HG03135 (cell line): ENCODE measurements around the gene G3BP1.
"Not testable (repeated sequence)": the region's sequence is repeated elsewhere in the genome, so short reads cannot be mapped to it uniquely, and the experiment has no call there.

ENCODE experiments used
- ATAC-seq: cut with Tn5 transposase; IDR thresholded peaks from one replicate; pipeline ENCODE4 v1.9.1; 2021; ENCODE audit warnings: mild to moderate bottlenecking, moderate library complexity; ENCODE audit not compliant: unreplicated experiment

The G3BP1 gene

DNA sequence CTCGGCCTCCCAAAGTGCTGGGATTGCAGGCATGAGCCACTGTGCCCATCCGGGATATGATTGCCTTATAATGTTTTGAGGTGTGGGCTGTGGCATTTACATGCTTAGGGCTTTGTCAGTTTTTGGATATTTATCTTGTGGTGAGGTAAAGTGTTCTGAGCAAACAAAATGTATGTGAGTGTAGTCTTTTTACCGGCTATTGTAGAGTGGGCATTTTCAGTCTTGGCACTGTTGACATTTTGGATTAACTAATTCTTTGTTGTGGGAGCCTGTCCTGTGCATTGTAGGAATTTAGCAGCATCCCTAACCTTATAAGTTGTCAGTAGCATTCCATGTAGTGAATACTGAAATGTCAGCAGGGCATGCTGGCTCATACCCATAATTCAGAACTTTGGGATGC, 21.6 kb downstream of the G3BP1 start:
- no peak for ATAC-seq

DNA sequence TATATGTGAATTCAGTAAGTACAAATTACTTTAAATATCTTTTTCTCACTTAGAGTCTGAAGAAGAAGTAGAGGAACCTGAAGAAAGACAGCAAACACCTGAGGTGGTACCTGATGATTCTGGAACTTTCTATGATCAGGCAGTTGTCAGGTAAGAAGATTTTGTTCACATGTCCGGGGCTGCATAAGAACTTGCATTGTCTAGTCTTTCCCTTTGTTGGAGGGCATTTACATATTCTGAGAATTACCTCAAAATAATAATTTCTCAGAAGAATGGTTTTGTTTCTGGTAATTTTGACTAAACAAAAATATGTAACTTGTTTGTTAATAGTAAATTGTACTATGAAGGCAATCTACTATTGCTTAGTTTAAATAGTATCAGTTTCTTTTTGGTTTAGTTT, 23.7 kb downstream of the G3BP1 start:
- no peak for ATAC-seq

DNA sequence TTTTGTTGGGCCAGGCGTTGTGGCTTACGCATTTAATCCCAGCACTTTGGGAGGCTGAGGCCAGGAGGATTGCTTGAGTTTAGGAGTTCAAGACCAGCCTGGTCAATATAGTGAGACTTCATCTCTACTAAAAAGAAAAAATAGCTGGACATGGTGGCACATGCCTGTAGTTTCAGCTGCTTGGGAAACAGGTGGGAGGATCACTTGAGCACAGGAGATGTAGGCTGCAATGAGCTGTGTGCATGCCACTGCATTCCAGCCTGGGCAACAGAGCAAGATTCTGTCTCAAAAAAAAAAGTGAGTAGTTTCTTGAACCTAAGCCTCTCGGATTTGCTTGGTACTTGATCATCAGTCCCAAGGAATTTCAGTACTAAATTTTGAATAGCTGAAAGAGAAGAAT, 26.9 kb downstream of the G3BP1 start:
- no peak for ATAC-seq

- ATAC-seq = no peak
Measured at GRCh38 chr5:151799407-151799806, 27.7 kb downstream of the G3BP1 start.

GRCh38 chr5:151800532-151800931, 28.8 kb downstream of the G3BP1 start:
- peak; percentile 67 for ATAC-seq

- ATAC-seq = no peak
Measured at GRCh38 chr5:151805414-151806223, 33.9 kb downstream of the G3BP1 start.

GRCh38 chr5:151808451-151809169, 36.9 kb downstream of the G3BP1 start:
- ATAC-seq = no peak

GRCh38 chr5:151810449-151810848, 38.7 kb downstream of the G3BP1 start:
- ATAC-seq = no peak

DNA sequence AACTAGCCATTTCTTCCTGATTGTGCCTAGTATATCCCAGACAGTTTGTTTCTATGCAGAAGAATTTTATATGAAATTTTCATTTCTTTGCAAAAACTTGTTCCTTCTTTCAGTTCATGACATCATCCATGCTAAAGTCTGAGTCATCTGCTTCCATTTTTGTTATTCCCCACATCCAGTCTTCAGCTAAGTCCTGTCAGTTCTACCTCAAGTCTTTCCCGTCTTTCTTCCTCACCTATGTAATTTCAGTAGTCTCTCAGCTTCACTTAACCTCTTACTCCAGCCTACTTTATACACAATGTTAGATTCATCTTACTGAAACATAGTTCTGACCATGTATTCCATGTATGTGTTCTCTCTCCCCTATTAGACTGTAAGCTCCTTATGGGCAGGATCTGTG, 39.1 kb downstream of the G3BP1 start:
- no peak for ATAC-seq

- no peak for ATAC-seq
Measured at GRCh38 chr5:151811593-151812321, 40.0 kb downstream of the G3BP1 start.

DNA sequence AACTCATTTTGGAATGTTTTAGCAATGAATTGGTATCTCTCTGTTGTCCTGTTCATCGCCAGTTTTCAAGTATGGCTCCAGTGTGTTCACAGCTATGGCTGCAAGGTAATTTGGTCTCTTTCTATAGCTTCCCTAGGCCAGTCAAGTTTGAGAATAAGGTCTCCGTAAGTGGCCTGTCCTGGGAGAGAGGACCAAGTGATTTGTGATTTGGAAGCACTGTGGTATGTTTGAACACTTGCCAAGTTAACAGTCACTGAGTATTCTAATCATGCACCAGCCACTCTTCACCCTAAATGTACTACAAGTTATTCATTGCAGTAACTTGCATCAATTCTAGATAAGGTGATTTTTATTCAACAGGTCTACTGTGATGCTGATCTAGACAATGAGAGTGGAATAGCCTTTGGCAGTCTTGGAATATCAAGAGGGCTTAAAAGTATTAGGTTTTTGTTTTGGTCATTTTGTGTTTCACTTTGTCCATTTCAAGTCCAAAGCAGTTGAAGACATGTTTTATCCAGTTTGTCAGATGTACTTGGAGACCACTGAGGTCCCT, 41.1 kb downstream of the G3BP1 start:
- no peak for ATAC-seq

- ATAC-seq = no peak
Measured at GRCh38 chr5:151815051-151815450, 43.3 kb downstream of the G3BP1 start.

DNA sequence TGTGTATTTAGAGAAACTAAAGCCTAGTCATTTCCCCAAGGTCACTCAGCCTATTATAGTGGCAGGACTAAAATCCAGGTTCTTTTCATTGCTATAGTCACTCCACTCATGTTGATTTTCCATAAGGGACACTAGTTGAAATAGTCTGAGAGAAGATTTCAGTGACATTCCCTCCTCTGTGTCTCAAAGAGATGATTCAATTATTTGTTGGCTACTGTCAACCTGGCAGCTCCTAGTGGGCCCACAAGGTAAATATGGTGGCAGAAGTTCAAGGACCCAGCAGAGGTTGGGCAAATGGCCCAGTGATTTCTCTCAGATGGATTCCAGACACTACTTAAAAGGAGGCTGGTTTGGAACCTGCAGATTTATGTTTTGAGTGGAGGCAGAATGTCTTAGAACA, 48.1 kb downstream of the G3BP1 start:
- ATAC-seq = no peak

DNA sequence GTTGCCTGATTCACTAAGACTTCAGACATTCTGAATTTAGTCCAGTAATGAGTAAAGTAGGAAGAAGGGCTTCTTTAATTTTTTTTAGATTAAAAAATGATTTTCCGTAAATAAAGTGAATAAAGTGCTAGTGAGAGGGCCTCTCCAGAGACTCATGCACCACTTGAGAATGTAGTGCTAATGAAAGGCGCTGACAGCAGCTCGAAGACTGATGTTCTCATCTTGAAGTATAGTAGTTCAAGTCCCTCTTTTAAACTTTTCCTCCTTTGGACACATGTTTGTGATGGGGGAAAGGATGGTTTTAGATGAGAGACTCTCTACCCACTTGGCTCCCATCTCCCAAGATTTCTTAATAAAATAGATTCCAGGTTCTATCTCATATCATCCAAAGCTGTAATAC, 48.5 kb downstream of the G3BP1 start:
- ATAC-seq = no peak

DNA sequence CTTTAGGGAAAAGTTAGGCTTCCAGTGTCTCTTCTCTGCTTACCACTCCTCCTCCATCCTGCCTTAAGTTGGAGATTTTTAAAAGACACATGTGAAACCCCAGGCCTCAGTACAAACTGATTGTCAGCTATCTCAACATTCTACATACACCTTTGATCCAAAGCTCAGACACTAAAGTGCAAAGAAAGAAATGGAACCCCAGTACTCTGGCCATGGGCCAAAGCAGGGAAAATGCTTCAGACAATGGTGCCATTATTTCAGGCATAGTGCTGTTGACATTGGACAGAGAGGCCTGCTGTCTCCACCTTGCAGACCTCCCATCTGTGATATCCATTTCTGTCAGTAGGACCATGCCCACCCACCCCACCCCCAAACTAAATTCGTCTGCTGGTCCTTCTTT, 49.1 kb downstream of the G3BP1 start:
- ATAC-seq = no peak

DNA sequence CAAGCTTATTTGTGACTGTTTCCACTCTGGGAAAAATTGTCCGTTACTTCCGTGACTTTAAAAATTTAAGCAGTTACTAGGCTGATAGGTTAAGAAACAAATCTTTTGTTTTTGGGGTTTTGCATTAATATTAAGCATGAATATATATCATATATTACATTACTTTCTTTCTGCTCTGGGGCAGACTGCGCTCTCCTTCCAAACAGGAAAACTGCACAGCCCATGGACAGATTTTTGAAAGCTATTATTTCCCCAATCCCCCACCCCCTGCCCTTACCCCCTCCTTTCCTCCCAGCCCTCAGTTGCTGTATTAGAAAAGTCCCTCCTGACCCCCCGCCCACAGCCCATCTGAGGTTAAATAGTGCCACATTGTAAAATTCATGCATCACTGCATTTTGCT, 50.4 kb downstream of the G3BP1 start:
- ATAC-seq = no peak

GRCh38 chr5:151825445-151825844, 53.7 kb downstream of the G3BP1 start:
- ATAC-seq = no peak

- ATAC-seq = no peak
Measured at GRCh38 chr5:151829370-151829769, 57.6 kb downstream of the G3BP1 start.

- ATAC-seq = not testable (repeated sequence)
Measured at GRCh38 chr5:151832843-151833242, 61.1 kb downstream of the G3BP1 start.

DNA sequence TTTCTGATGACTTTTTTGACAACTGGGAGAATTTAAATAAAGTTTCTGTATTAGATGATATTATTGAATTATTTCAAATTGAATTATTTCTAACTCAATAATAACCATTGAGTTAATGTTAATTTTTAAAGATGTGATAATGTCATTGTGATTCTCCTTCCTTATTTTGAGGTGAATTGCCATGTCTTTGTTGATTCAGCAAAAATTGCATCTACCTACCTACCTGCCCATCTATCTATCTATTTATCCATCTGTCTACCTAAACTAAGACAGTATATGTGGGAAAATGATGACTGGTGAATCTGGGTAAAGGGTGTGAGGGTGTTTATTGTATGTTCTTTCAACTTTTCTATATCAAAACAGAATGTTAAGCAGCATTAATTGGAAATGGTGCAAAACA, 75.0 kb downstream of the G3BP1 start:
- no peak for ATAC-seq

- ATAC-seq = no peak
Measured at GRCh38 chr5:151847871-151848270, 76.1 kb downstream of the G3BP1 start.
